ENCODE data around the gene PRIMA1.

Gene PRIMA1

GRCh38 chr14:93706360-93706955 lies 81.8 kb downstream of the PRIMA1 start:
- TF ChIP-seq CTCF (conservative IDR thresholded peaks at IDR 0.05; ENCODE audit: low read depth, low read length): no peak
- no peak for DNase-seq (ENCODE audit: low read depth)
- H3K4me3 ChIP-seq (ENCODE audit: low read length): no peak overlapping the region

- no peak for TF ChIP-seq CTCF (conservative IDR thresholded peaks at IDR 0.05; ENCODE audit: low read depth, low read length)
- H3K4me3 ChIP-seq (ENCODE audit: low read length): no peak overlapping the region
- no peak for DNase-seq (ENCODE audit: low read depth)
Measured at GRCh38 chr14:93705513-93706156, 82.7 kb downstream of the PRIMA1 start.

- H3K4me3 ChIP-seq (ENCODE audit: low read length): no peak overlapping the region
- no peak for TF ChIP-seq CTCF (conservative IDR thresholded peaks at IDR 0.05; ENCODE audit: low read depth, low read length)
- no peak for DNase-seq (ENCODE audit: low read depth)
Measured at GRCh38 chr14:93703941-93704340, 84.3 kb downstream of the PRIMA1 start.

- H3K4me3 ChIP-seq (ENCODE audit: low read length): no peak overlapping the region
- DNase-seq (ENCODE audit: low read depth): no peak
- TF ChIP-seq CTCF (conservative IDR thresholded peaks at IDR 0.05; ENCODE audit: low read depth, low read length): no peak
Measured at GRCh38 chr14:93702946-93703345, 85.3 kb downstream of the PRIMA1 start.

GRCh38 chr14:93701562-93701961 lies 86.7 kb downstream of the PRIMA1 start:
- TF ChIP-seq CTCF (conservative IDR thresholded peaks at IDR 0.05; ENCODE audit: low read depth, low read length): no peak
- DNase-seq (ENCODE audit: low read depth): no peak
- H3K4me3 ChIP-seq (ENCODE audit: low read length): no peak overlapping the region

GRCh38 chr14:93700928-93701327 lies 87.4 kb downstream of the PRIMA1 start:
- no peak overlapping the region for H3K4me3 ChIP-seq (ENCODE audit: low read length)
- no peak for TF ChIP-seq CTCF (conservative IDR thresholded peaks at IDR 0.05; ENCODE audit: low read depth, low read length)
- no peak for DNase-seq (ENCODE audit: low read depth)

- DNase-seq (ENCODE audit: low read depth): no peak
- no peak for TF ChIP-seq CTCF (conservative IDR thresholded peaks at IDR 0.05; ENCODE audit: low read depth, low read length)
- H3K4me3 ChIP-seq (ENCODE audit: low read length): no peak overlapping the region
Measured at GRCh38 chr14:93693914-93694313, 94.4 kb downstream of the PRIMA1 start.
